Activated CD4-positive, CD25-positive, alpha-beta regulatory T cell treated with anti-CD3 and anti-CD28 coated beads, Interleukin-2, amount 50 U/mL, for 16 hours (primary cell): ENCODE data around the gene EMC9.
"Not testable (repeated sequence)": the region's sequence is repeated elsewhere in the genome, so short reads cannot be mapped to it uniquely, and the experiment has no call there.

Source experiments
- DNase-seq: peaks from one replicate; pipeline ENCODE4 v3.0.0-alpha.2; 2020; ENCODE audit warnings: low read depth, low spot score

Gene EMC9

GRCh38 chr14:24108336-24108874, 33.0 kb downstream of the EMC9 start:
- DNase-seq: no peak

- DNase-seq: no peak
These were observed 34.6 kb downstream of the EMC9 start for GRCh38 chr14:24106672-24107271.

GRCh38 chr14:24105609-24106239, 35.7 kb downstream of the EMC9 start:
- not testable (repeated sequence) for DNase-seq

- DNase-seq: no peak
These were observed 37.9 kb downstream of the EMC9 start for GRCh38 chr14:24103451-24103850.

- DNase-seq: no peak
These were observed 38.9 kb downstream of the EMC9 start for GRCh38 chr14:24102357-24103048.

- no peak for DNase-seq
These were observed 40.4 kb downstream of the EMC9 start for GRCh38 chr14:24100982-24101494.

- DNase-seq: no peak
These were observed 41.0 kb downstream of the EMC9 start for GRCh38 chr14:24100197-24100981.

- DNase-seq: no peak
These were observed 42.2 kb downstream of the EMC9 start for GRCh38 chr14:24098927-24099813.

GRCh38 chr14:24098229-24098926, 43.0 kb downstream of the EMC9 start:
- no peak for DNase-seq

- no peak for DNase-seq
These were observed 44.7 kb downstream of the EMC9 start for GRCh38 chr14:24096545-24097181.

- DNase-seq: peak; percentile 27
These were observed 45.9 kb downstream of the EMC9 start for GRCh38 chr14:24095271-24096068.

GRCh38 chr14:24094841-24095270, 46.5 kb downstream of the EMC9 start:
- DNase-seq: no peak

GRCh38 chr14:24093901-24094840, 47.2 kb downstream of the EMC9 start, which contains the start of gene PCK2:
Gene PCK2, plus strand, starts transcription at chr14:24094311. Its CDS starts 95 bp downstream, at chr14:24094406.
- DNase-seq: peak; percentile 61

- no peak for DNase-seq
These were observed 48.0 kb downstream of the EMC9 start for GRCh38 chr14:24093207-24093900.

GRCh38 chr14:24092505-24093206, 48.7 kb downstream of the EMC9 start:
- no peak for DNase-seq

- DNase-seq: no peak
These were observed 49.3 kb downstream of the EMC9 start for GRCh38 chr14:24092110-24092504.
